ENCODE results near the gene CCDC170.
"Not testable (repeated sequence)": the region's sequence is repeated elsewhere in the genome, so short reads cannot be mapped to it uniquely, and the experiment has no call there.

- not testable (repeated sequence) for TF ChIP-seq TCF7L2, POLR2AphosphoS5 (IDR thresholded peaks at IDR 0.05; ENCODE audit: low read depth, low read length)
Observed at GRCh38 chr6:151455751-151456398, 37.9 kb upstream of the CCDC170 start.

All from Panc1 (cell line).